HG03045 (cell line): ENCODE data around the gene RBM28.

Source experiments
- ATAC-seq: cut with Tn5 transposase; IDR thresholded peaks from one replicate; pipeline ENCODE4 v1.9.1; 2021; ENCODE audit warnings: mild to moderate bottlenecking, moderate library complexity; ENCODE audit not compliant: unreplicated experiment

Gene RBM28

DNA sequence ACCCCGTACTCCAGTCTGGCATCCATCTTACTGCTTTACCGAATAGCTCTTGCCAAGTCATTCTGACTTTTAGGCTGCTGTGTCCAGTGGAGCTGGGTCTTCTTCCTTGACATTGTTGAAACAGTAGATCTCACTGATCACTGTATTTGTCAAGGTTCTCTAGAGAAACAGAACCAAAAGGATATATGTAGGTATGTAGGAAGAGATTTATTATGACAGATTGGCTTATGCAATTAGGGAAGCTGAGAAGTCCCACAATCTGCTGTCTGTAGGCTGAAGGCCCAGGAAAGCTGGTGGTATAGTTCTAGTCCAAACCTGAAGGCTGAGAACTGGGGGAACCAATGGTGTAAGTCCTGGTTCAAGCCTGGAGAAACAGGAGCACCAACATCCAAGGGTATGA is 29.9 kb upstream of the RBM28 start:
- no peak for ATAC-seq

DNA sequence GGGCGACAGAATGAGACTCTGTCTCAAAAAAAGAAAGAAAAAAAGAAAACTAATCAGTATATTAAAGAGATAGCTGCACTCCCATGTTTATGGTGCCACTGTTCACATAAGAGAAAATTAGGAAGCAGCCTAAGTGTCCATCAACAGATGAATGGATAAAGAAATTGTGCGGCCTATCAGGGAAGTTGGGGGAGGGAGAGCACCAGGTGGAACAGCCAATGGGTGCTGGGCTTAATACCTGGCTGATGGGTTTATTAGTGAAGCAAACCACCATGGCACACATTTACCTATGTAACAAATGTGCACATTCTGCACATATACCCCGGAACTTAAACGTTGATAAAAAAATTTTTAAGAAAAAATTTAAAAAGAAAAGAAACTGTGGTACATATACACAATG is 26.8 kb upstream of the RBM28 start:
- no peak for ATAC-seq

DNA sequence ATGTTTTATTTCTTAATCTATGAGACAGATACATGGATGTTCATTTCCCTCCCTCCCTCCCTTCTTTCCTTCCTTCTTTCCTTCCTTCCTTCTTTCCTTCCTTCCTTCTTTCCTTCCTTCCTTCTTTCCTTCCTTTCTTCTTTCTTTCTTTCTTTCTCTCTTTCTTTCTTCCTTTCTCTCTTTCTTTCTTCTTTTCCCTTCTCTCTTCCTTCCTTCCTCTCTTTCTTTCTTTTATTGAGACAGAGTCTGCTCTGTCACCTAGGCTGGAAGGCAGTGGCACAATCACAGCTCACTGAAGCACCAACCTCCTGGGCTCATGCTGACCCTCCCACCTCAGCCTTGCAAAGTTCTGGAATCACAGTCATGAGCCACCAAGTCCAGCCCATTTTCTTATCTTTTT is 23.3 kb upstream of the RBM28 start:
- no peak for ATAC-seq

DNA sequence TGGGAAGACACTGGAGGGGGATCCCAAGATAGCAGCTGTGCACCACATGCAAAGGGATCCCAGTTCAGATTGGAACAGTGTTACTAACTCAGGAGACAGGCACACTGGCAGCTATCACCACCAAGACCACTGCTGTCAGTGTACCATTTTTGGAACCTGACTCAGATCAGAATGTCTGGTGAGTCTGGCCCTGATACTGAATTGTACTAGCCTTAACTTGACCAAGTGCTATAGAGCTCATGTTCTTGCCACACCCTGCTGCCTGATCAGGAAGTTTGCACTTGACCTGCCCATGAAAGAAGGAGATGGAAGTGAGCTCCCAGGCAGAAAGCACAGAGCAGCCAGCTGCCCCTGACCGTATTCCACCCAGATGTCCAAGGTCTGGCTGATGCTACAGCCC is 22.6 kb upstream of the RBM28 start:
- ATAC-seq: no peak

DNA sequence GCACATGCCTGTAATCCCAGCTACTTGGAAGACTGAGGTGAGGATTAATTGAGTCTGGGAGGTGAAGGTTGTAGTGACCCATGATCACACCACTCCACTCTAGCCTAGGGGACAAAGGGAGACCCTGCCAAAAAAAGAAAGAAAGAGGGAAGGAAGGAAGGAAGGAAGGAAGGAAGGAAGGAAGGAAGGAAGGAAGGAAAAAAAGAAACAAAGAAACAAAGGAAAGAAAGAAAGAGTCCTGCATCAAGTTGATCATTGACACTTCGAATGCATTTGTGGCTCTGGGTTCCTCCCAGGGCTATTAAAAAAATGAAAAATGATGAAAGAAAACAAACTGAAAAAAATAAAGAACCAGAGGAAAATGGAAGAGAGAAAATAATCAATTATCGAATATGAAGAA is 21.7 kb upstream of the RBM28 start:
- no peak for ATAC-seq

DNA sequence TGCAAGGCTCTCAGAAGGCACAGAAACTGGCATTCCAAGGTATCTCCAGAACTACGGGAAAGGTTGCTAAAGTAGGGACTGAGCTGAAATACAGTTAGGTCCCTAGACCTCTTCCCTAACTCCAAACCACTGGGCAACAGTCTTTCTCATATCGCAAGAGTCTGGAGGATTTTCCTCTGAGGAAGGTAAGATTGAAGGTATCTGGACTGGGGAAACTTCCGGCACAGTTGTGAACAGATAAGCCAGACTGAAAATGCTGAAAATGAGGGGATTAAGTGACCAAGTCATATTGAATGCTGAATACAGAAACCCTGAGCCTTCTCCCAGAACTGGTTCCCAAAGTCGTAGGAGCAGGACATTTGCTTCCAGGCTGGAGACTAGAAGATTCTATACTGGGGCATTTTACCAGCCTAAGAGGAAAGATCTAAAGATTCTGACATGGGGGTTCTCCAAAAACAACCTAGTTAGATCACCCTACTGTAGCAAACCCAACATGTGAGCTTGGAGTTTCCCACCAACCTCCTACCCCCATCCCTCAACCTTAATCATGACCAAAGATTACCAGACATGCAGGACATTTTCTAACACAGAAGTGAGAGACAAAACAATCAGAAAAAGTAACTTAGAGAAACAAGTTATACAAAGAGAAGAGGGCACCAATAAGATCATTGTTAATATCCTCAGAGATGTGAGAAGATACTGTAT is 20.6 kb upstream of the RBM28 start:
- no peak for ATAC-seq

DNA sequence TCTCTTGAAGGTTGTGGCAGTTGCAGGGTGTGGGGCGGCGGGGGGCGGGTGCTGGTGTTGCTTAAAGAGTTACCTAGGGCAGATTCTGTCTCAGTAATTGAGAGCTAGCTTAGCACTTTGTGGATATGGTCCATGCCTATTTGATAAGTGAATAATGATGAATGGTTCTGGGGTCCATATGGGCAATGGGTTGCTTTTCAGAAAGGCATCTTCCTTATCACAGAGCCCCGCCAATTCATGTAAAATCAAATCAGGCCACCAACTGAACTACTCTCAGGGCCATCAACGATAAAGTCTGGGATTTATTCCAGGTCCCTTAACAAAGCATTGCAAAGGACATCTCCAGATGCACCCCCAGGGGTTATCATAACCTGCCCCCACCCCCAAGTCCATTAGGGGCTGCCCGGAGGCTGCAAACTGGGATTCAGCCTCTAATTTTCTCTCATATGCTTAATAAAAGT is 19.6 kb upstream of the RBM28 start:
- no peak for ATAC-seq

DNA sequence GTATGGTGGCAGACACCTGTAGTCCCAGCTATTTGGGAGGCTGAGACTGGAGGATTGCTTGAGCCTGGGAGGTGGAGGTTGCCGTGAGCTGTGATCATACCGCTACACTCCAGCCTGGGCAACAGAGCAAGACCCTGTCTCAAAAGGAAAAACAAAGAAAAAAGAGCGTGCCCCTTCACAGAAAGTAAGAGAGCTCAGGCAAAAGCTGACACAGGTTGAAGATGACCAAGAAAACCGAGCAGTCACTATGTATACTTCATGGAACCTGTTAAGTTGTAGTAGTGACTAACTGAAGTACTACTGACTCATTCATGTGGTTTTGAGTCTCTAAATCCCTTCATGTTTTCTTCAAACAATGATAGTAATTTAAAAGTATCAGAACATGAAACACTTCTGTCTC is 19.0 kb upstream of the RBM28 start:
- no peak for ATAC-seq

DNA sequence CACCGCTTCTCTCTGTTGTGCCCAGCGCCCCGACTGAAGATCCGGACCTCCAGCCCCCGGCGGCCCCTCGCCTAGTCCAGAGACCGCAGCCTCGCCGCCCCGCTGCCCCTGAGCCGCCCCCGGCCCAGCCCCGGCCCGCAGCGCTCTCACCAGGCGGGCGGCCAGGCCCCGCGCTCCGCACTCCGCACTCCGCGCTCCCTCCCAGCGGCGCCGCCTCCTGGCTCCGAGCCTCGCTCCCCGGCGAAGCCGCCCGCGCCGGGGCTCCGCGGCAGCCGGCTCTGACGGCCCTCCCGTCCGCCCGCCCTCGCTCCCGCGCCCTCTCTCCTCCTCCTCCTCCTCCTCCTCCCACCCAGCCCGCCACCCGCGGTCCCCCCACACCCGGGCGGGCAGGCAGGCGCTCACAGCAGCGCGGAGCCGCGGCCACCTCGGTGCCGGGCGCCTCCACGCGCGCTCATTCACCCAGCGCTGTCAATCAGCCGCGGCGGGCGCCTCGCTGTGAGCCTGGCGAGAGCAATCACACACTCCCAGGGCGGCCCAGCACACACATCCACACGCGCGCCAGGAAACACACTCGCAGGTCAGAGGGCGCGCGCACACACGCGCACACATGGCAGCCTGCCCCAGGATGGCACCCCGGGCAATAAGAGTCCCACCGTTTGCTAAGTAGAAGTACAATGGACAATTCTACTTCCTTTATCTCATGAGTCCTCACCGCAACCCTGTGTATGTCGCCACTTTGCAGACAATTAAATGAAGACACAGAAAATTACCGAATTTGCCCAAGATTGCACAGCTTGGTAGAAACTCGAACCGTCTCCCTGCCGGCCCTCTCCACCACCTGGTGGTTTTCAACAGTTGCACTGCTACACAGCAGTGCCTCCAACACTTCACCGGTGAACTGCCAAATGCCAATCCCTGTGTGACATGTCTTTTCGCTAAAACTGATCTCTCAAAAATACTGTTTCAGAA is 18.0 kb upstream of the RBM28 start, which contains the start of gene PRRT4:
PRRT4 (minus strand) TSS at position 280 of the 969 bp plus-strand sequence.
- ATAC-seq: no peak

DNA sequence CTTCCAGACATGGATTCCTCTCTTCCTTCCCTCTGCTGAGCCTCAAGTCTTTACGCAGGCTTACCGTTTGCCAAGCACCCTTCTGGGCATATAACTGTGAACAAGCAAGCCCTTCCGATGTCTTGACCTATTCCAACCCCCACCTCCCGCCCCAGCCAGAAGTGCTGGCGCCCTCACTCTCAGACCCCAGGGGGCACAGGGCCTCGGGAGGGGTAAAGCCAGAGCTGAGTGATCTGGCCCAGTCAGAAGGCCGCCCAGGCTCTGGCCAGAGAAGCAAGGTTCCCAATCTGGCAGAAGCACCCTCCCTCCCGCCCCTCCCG is 16.6 kb upstream of the RBM28 start:
- no peak for ATAC-seq

DNA sequence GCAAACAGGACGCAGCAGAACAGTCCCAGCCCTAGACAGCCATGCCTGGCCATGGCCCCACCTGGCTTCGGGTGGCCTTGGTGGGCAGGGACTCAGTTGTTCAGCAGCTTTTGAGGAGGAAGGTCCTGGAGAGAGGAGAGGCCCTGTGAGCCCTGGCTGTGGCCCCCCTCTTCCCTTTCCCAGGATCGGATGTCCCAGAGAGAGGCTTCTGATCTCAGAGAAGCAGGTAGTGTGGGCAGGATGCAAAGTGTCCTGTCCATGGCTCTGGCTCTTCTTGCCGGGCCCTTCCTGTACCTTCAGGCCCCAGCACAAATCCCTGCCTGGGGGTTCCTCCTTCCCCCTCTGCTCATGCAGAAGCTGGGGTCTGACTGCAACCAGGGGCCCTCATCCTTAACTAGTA is 16.2 kb upstream of the RBM28 start:
- ATAC-seq: no peak

DNA sequence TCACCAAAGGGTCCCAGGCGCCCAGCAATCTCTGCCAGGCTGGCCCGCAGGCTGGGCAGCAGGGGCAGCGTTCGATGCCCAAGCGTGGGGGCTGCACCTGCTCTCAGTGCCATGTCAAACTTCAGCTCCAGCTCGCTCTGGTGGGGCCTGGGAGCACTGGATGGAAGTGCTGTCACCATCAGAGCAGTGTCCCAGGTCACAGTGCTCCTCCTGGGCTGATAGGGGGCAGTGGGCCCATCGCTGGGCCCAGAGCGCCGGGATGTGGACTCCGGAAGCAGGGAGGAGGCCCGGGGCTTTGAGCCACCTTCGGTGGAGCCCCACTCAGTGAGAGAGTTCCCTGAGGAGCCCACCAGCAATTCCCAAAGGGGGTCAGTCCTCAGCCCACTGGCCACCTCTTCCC is 15.6 kb upstream of the RBM28 start:
- ATAC-seq: no peak

DNA sequence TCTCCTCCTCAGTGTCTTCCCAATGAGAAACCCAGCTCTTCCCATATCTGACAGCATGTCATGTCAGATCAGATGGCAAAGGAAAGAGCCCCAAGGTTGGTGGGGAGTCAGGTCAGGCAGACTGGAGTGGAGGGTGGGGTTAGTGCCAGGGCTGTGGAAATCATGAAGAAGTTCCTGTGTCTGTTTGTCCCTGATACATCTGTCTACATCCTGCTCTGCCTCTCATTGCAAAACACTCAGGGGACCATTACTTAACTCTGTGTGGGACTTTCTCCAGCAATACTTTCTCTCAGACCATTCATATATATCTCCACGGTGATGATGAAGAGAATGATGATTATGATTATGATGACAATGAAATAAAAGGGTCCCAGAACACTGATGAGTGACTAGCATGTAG is 14.5 kb upstream of the RBM28 start:
- ATAC-seq: no peak

DNA sequence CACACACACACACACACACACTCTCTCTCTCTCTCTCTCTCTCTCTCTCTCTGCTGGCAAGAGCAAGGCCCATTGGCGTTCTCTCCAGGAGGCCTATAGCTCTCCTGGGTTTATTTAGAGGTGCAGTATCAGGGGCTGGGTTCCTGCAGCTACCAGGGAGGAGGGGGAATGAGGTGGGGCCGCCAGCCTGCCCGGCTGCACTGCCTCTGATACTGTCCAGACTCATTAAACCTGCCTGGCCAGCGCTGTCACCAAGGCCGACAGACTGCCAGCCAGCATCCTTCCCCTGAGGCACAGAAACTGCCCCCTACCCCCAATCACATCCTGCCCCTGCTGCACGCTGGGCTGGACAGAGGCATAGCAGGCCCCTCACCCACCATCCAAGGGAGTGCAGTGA is 13.5 kb upstream of the RBM28 start:
- ATAC-seq: no peak

DNA sequence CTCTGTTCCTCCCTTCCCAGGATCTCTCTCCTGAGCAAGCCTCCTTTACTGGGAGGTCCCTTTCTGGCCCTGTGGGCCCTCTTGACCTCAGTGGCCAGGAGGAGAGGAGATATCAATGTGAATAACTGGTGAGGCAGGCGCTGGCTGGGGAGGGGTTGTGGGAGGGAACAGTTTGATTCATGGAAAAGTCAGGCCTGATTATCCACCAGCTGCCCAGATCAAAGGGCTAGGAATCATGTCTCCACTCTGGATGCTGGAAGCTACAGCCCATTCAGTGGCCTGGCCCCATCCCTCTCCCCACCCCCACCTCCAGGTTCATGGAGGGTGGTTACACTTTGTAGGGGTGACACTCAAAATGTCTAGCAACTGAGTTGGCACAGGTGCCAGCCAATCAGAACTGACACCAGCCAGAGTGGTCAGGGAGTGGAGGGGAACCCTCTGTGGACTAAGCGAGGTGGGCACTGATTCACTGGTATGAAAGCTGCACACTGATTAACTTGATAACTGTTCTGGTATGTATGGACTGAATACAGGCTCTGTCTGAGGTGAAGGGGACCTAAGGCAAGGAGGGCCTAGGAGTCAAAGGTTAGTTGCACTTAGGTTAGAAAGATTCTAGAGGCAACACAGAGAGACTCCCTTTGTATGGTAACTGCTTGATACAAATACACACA is 13.0 kb upstream of the RBM28 start:
- ATAC-seq: no peak

DNA sequence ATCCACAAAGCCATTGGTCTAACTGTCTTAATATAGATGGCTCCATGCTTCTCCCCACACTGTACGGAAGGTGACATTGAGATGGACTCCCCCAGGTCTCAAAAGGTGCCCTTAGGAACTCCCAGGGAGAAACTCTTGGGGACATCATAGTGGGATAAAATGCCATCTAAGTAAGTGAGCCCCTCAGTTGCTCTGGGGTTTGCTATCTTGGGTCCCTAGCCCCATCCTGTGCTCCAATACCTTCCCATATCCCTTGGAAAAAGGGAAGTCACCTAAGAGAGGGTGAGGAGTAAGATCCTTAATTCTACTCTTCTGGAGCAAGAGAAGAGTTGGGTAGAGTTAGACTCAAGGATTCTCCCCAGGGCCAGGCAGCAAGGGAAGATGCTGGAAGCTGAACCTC is 9.9 kb upstream of the RBM28 start:
- ATAC-seq: no peak

DNA sequence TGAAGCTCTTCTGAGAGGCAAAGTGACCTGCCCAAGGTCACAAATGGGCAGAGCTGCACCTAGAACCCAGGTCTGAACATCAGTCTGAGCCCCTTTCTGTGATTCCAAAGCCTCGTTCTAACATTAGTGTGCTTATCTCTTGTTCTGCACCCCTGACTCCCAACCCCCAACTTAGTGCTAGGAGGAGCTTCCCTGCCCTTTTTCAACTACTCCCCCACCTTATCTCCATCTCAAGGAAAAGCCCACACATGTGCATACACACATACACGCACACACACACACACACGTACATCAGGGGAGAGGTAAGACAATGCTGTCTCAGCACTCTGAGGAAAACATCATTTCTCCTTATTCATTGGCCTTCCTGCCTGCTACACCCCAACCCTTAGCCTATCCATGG is 9.5 kb upstream of the RBM28 start:
- no peak for ATAC-seq

DNA sequence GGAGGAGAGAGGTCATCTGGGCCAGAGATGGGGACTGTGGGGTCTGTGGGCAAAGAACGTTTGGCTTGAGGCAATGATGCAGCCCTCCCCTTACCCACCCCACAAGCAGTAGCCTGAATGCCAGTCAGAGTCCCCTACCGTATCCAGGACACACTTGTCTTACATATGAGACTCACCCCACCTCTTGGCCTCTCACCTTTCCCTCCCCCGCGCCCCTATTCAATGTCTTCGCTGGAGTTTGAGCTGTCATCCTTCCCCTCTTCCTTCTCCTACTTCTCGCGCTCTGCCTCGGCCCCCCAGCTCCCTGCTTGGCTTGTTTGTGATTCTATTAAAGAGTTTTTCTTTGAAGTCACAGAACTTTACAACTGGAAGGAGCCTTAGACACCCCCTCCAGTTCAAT is 8.9 kb upstream of the RBM28 start:
- ATAC-seq: no peak

DNA sequence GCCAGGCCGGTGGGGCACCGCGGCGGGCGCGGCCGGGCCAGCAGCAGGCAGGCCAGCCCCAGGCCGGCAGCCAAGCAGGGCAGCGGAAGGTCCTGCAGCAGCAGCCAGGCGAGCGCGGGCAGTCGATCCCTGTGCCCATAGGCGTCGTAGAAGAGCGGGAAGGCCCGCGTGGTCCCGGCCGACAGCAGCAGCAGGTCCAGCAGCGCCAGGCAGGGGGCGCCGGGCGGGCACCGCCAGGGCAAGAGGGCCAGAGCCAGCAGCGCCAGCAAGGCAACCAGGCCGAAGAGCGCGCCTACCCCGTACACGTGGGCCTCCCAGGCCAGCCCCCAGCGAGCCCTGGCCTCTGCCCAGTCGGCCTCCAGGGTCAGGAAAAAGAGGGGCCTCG is 8.4 kb upstream of the RBM28 start:
- ATAC-seq: no peak

DNA sequence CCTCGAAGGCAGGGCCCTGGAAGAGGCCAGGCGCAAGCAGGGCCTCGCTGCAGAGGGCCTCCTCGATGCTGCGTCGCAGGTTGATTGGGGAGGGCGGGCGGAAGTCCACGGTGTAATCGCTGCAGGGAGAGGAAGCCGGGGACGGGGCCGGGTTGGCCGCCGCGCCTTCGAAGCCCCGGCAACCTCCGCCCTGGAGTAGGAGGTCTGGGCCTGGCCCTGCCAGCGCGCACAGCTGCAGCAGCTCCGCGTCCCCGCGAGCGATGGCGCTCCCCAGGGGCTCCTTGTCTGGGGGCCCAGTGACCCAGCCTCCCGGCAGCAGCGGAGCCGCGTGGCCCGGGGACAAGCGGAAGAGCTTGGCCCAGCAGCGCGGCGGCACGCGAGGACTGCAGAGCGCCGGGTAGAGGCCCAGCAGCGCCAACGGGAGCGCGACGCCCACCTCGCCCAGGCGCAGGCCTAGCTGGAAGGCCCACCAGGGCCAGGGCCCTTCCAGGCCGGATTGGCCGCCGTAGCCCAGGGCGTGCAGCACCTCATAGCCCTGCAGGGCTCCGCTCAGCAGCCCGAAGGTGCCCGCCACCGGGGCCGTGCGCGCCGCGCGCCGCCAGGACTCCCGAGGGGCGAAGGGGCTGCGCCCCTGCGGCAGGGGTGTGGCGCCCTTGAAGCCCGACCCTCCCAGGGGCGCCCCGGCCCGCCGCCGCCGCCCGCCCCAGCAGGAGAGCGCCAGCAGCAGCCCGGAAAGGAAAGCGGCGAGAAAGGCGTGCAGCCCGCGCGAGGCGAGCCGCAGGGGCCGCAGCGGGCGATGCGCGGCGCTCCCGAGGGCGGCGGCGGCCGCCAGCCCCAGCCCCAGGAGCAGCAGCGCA is 7.8 kb upstream of the RBM28 start:
- no peak for ATAC-seq
